ENCODE data around the gene DNAH9. TPM values are rescaled to one million over a fixed set of nuclear protein-coding genes. Genes with fewer than 3 reads are reported as not detected.

DNAH9 gene
- total RNA-seq, 5 donors from 2014 or later (not counting 1 experiment from before 2014, with no cell fraction given): not detected

- ChIA-PET POLR2A (no interaction called here), CTCF (no interaction called here)
- Mint-ChIP-seq H3K27me3 (no peaks in the 10 kb centered on the region), H3K27ac (no peak overlapping the region), H3K9me3 (peaks cover 0 to 19% (median 11%) of the 10 kb centered on the region in 3 donors), H3K4me1 (no peaks in the 10 kb centered on the region), H3K36me3 (no peaks in the 10 kb centered on the region), H3K4me3 (no peak overlapping the region)
- H3K27ac ChIP-seq (ENCODE audit: low read length): no peak overlapping the region
- 82% methylated on average over 8 of the region's 9 CpGs for WGBS (ENCODE audit: insufficient coverage)
- H3K36me3 ChIP-seq (ENCODE audit: control insufficient read depth in 2 of 2, extremely low read depth in 1 of 2, insufficient read depth in 1 of 2, low read length in 1 of 2): no peaks in the 10 kb centered on the region
- no peaks in the 10 kb centered on the region for H3K9me3 ChIP-seq
- no peaks in the 10 kb centered on the region for H3K4me1 ChIP-seq (ENCODE audit: control insufficient read depth in 1 of 2, extremely low read depth in 1 of 2, insufficient read depth in 2 of 2, low read length in 2 of 2)
- ATAC-seq (replicated peaks in 1 of 4) (no peak), DNase-seq (no peak)
- H3K27me3 ChIP-seq (replicated peaks in 1 of 2; ENCODE audit: control insufficient read depth in 2 of 2, extremely low read depth in 1 of 2, insufficient read depth in 2 of 2, low read length in 1 of 2): no peaks in the 10 kb centered on the region
- H3K4me3 ChIP-seq (ENCODE audit: control insufficient read depth in 1 of 2, extremely low read depth in 1 of 2, low read length in 1 of 2): no peak overlapping the region
These were observed 14.8 kb upstream of the DNAH9 start for GRCh38 chr17:11583306-11583992.

- Mint-ChIP-seq H3K4me1 (no peaks in the 10 kb centered on the region), H3K27me3 (no peaks in the 10 kb centered on the region), H3K9me3 (peaks cover 2 to 19% (median 11%) of the 10 kb centered on the region in 3 donors), H3K27ac (no peak overlapping the region), H3K36me3 (no peaks in the 10 kb centered on the region), H3K4me3 (no peak overlapping the region)
- H3K4me3 ChIP-seq (ENCODE audit: control insufficient read depth in 1 of 2, extremely low read depth in 1 of 2, low read length in 1 of 2): no peak overlapping the region
- ChIA-PET POLR2A (no interaction called here), CTCF (no interaction called here)
- no peaks in the 10 kb centered on the region for H3K4me1 ChIP-seq (ENCODE audit: control insufficient read depth in 1 of 2, extremely low read depth in 1 of 2, insufficient read depth in 2 of 2, low read length in 2 of 2)
- no peak for ATAC-seq (replicated peaks in 1 of 4)
- H3K27ac ChIP-seq (ENCODE audit: low read length): no peak overlapping the region
- H3K36me3 ChIP-seq (ENCODE audit: control insufficient read depth in 2 of 2, extremely low read depth in 1 of 2, insufficient read depth in 1 of 2, low read length in 1 of 2): no peaks in the 10 kb centered on the region
- WGBS (ENCODE audit: insufficient coverage): 47% methylated on average over 3 of the region's 3 CpGs
- DNase-seq: no peak
- H3K27me3 ChIP-seq (replicated peaks in 1 of 2; ENCODE audit: control insufficient read depth in 2 of 2, extremely low read depth in 1 of 2, insufficient read depth in 2 of 2, low read length in 1 of 2): no peaks in the 10 kb centered on the region
- H3K9me3 ChIP-seq: no peaks in the 10 kb centered on the region
These were observed 8.6 kb upstream of the DNAH9 start for GRCh38 chr17:11589716-11590115.

DNA sequence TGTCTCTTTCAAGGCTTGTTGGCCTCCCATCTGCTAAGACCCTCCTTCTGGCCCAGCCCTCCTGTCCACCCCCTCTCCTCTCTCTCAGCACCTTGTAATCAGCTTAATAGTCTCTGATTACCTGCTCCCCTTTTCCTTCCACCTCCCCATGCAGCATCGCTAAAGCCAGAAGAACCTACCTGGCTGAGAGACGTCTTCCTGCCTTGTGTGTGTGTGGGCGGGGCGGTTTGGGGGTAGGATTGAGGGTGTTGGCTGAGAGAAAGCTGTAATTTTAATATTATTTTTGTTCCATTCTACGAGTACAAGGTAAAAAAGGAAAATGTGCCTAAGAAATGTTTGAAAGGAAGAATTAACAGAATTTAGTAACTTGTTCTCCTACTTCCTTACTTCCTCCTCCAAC, 3.4 kb downstream of the DNAH9 start:
- peaks cover 0 to 4% (median 0%) of the 10 kb centered on the region in 3 donors for H3K9me3 Mint-ChIP-seq
- CTCF ChIA-PET: no interaction called here
- Histone ChIP-seq H3K36me3 (ENCODE audit: control insufficient read depth in 2 of 2, extremely low read depth in 1 of 2, insufficient read depth in 1 of 2, low read length in 1 of 2) (no peaks in the 10 kb centered on the region), H3K4me1 (ENCODE audit: control insufficient read depth in 1 of 2, extremely low read depth in 1 of 2, insufficient read depth in 2 of 2, low read length in 2 of 2) (no peaks in the 10 kb centered on the region), H3K27me3 (replicated peaks in 1 of 2; ENCODE audit: control insufficient read depth in 2 of 2, extremely low read depth in 1 of 2, insufficient read depth in 2 of 2, low read length in 1 of 2) (peaks cover 6 to 16% of the 10 kb centered on the region in 2 experiments), H3K27ac (ENCODE audit: low read length) (no peak overlapping the region), H3K4me3 (ENCODE audit: control insufficient read depth in 1 of 2, extremely low read depth in 1 of 2, low read length in 1 of 2) (no peak overlapping the region), H3K9me3 (no peaks in the 10 kb centered on the region)
- H3K27ac Mint-ChIP-seq: no peak overlapping the region
- H3K27me3 Mint-ChIP-seq: peaks cover 24 to 25% of the 10 kb centered on the region in 2 donors
- no peak for DNase-seq
- POLR2A ChIA-PET: no interaction called here
- no peak overlapping the region for H3K4me3 Mint-ChIP-seq
- ATAC-seq (replicated peaks in 1 of 4): no peak
- no peaks in the 10 kb centered on the region for H3K4me1 Mint-ChIP-seq
- no peaks in the 10 kb centered on the region for H3K36me3 Mint-ChIP-seq
- no CpG with 5 or more reads among the region's 5 CpGs for WGBS (ENCODE audit: insufficient coverage)

DNA sequence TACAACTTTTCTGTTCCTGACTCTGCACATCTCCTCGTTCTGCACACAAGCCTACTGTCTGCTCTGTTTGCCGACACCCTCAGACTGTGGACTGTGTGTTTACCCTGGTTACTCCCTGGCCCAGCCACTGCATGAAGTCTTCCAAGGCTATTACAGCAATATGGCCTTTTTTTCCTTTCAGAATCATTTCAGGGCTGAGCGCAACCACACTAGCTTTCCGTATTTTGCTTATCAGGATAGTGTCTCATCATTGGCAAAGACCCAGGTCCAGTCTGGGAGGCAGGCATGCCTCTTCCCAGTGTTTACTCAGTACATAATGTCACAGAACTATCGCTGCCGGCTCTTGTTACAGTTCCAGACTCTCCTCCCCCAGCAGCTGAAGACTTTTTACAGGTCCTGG, 10.1 kb downstream of the DNAH9 start:
- no peak for DNase-seq
- Mint-ChIP-seq H3K27me3 (no peaks in the 10 kb centered on the region), H3K4me3 (no peak overlapping the region), H3K27ac (no peak overlapping the region), H3K36me3 (no peaks in the 10 kb centered on the region), H3K4me1 (no peaks in the 10 kb centered on the region), H3K9me3 (peaks cover 0 to 4% (median 4%) of the 10 kb centered on the region in 3 donors)
- CTCF ChIA-PET: no interaction called here
- Histone ChIP-seq H3K27me3 (replicated peaks in 1 of 2; ENCODE audit: control insufficient read depth in 2 of 2, extremely low read depth in 1 of 2, insufficient read depth in 2 of 2, low read length in 1 of 2) (peaks cover 0 to 4% of the 10 kb centered on the region in 2 experiments), H3K4me3 (ENCODE audit: control insufficient read depth in 1 of 2, extremely low read depth in 1 of 2, low read length in 1 of 2) (no peak overlapping the region), H3K27ac (ENCODE audit: low read length) (no peak overlapping the region), H3K9me3 (no peaks in the 10 kb centered on the region), H3K36me3 (ENCODE audit: control insufficient read depth in 2 of 2, extremely low read depth in 1 of 2, insufficient read depth in 1 of 2, low read length in 1 of 2) (no peaks in the 10 kb centered on the region), H3K4me1 (ENCODE audit: control insufficient read depth in 1 of 2, extremely low read depth in 1 of 2, insufficient read depth in 2 of 2, low read length in 2 of 2) (no peaks in the 10 kb centered on the region)
- ATAC-seq (replicated peaks in 1 of 4): no peak
- WGBS (ENCODE audit: insufficient coverage): 77% methylated on average over 6 of the region's 6 CpGs
- POLR2A ChIA-PET: no interaction called here

- ATAC-seq (replicated peaks in 1 of 4) (no peak), DNase-seq (no peak)
- H3K27me3 Mint-ChIP-seq: no peaks in the 10 kb centered on the region
- POLR2A ChIA-PET: no interaction called here
- H3K4me1 Mint-ChIP-seq: no peaks in the 10 kb centered on the region
- Histone ChIP-seq H3K9me3 (no peaks in the 10 kb centered on the region), H3K27ac (ENCODE audit: low read length) (no peak overlapping the region), H3K36me3 (ENCODE audit: control insufficient read depth in 2 of 2, extremely low read depth in 1 of 2, insufficient read depth in 1 of 2, low read length in 1 of 2) (no peaks in the 10 kb centered on the region), H3K27me3 (replicated peaks in 1 of 2; ENCODE audit: control insufficient read depth in 2 of 2, extremely low read depth in 1 of 2, insufficient read depth in 2 of 2, low read length in 1 of 2) (peaks cover 0 to 4% of the 10 kb centered on the region in 2 experiments), H3K4me3 (ENCODE audit: control insufficient read depth in 1 of 2, extremely low read depth in 1 of 2, low read length in 1 of 2) (no peak overlapping the region), H3K4me1 (ENCODE audit: control insufficient read depth in 1 of 2, extremely low read depth in 1 of 2, insufficient read depth in 2 of 2, low read length in 2 of 2) (no peaks in the 10 kb centered on the region)
- WGBS (ENCODE audit: insufficient coverage): 27% methylated on average over 6 of the region's 6 CpGs
- H3K4me3 Mint-ChIP-seq: no peak overlapping the region
- H3K27ac Mint-ChIP-seq: no peak overlapping the region
- H3K9me3 Mint-ChIP-seq: peaks cover 0 to 4% (median 1%) of the 10 kb centered on the region in 3 donors
- H3K36me3 Mint-ChIP-seq: no peaks in the 10 kb centered on the region
- CTCF ChIA-PET: no interaction called here
These were observed 12.8 kb downstream of the DNAH9 start for GRCh38 chr17:11610999-11611566.

GRCh38 chr17:11612956-11613355, 14.7 kb downstream of the DNAH9 start:
- Histone ChIP-seq H3K27ac (ENCODE audit: low read length) (no peak overlapping the region), H3K9me3 (no peaks in the 10 kb centered on the region), H3K27me3 (replicated peaks in 1 of 2; ENCODE audit: control insufficient read depth in 2 of 2, extremely low read depth in 1 of 2, insufficient read depth in 2 of 2, low read length in 1 of 2) (peaks cover 0 to 4% of the 10 kb centered on the region in 2 experiments), H3K4me3 (ENCODE audit: control insufficient read depth in 1 of 2, extremely low read depth in 1 of 2, low read length in 1 of 2) (no peak overlapping the region), H3K36me3 (ENCODE audit: control insufficient read depth in 2 of 2, extremely low read depth in 1 of 2, insufficient read depth in 1 of 2, low read length in 1 of 2) (no peaks in the 10 kb centered on the region), H3K4me1 (ENCODE audit: control insufficient read depth in 1 of 2, extremely low read depth in 1 of 2, insufficient read depth in 2 of 2, low read length in 2 of 2) (no peaks in the 10 kb centered on the region)
- peaks cover 0 to 4% (median 0%) of the 10 kb centered on the region in 3 donors for H3K9me3 Mint-ChIP-seq
- no peak overlapping the region for H3K27ac Mint-ChIP-seq
- no peaks in the 10 kb centered on the region for H3K36me3 Mint-ChIP-seq
- DNase-seq: no peak
- ChIA-PET POLR2A (no interaction called here), CTCF (no interaction called here)
- ATAC-seq (replicated peaks in 1 of 4): no peak
- 40% methylated on average over 2 of the region's 2 CpGs for WGBS (ENCODE audit: insufficient coverage)
- no peaks in the 10 kb centered on the region for H3K27me3 Mint-ChIP-seq
- H3K4me1 Mint-ChIP-seq: no peaks in the 10 kb centered on the region
- H3K4me3 Mint-ChIP-seq: no peak overlapping the region
